HEK293T (cell line): ENCODE measurements around the gene DOCK10.

Experiments
- CTCF ChIA-PET: fragments of 350-600 bp; formaldehyde crosslinking; extraction: SDS; loops from one replicate; lab custom pipeline; 2021; ENCODE audit warnings: antibody characterized with exemption, inconsistent platforms; lab: Yijun Ruan, JAX
- POLR2A ChIA-PET: fragments of 350-600 bp; formaldehyde crosslinking; extraction: SDS; loops from one replicate; lab custom pipeline; 2020; ENCODE audit warnings: antibody characterized with exemption, inconsistent platforms; lab: Yijun Ruan, JAX
- DNase-seq: peaks from one replicate; pipeline ENCODE4 v3.0.0; 2012; ENCODE audit warnings: mixed read lengths; ENCODE audit errors: extremely low spot score
- ARNT ChIP-seq: fragments of 450-650 bp; IDR thresholded peaks from 2 replicates; pipeline ENCODE4 v1.6.1; 2017; ENCODE audit warnings: mild to moderate bottlenecking
- BHLHE40 ChIP-seq: fragments of 450-650 bp; IDR thresholded peaks from 2 replicates; pipeline ENCODE4 v1.6.1; 2016; ENCODE audit warnings: mild to moderate bottlenecking, moderate library complexity, borderline replicate concordance
- CTBP1 ChIP-seq: fragments of 450-650 bp; IDR thresholded peaks from 2 replicates; pipeline ENCODE4 v1.6.1; 2016; ENCODE audit warnings: borderline replicate concordance
- ELF4 ChIP-seq: fragments of 450-650 bp; IDR thresholded peaks from 2 replicates; pipeline ENCODE4 v1.6.1; 2017; ENCODE audit warnings: antibody characterized with exemption
- FOXA1 ChIP-seq: fragments of 450-650 bp; IDR thresholded peaks from 2 replicates; pipeline ENCODE4 v1.6.1; 2016; ENCODE audit warnings: mild to moderate bottlenecking
- FOXK2 ChIP-seq: fragments of 450-650 bp; IDR thresholded peaks from 2 replicates; pipeline ENCODE4 v1.6.1; 2016; ENCODE audit warnings: mild to moderate bottlenecking
- FOXM1 ChIP-seq: fragments of 450-650 bp; IDR thresholded peaks from 2 replicates; pipeline ENCODE4 v1.6.1; 2017; ENCODE audit warnings: mild to moderate bottlenecking, borderline replicate concordance
- HDGF ChIP-seq: fragments of 450-650 bp; IDR thresholded peaks from 2 replicates; pipeline ENCODE4 v1.6.1; 2017; ENCODE audit warnings: antibody characterized with exemption, borderline replicate concordance
- L3MBTL2 ChIP-seq: fragments of 450-650 bp; conservative IDR thresholded peaks from 2 replicates; pipeline ENCODE4 v1.6.1; 2016; ENCODE audit warnings: mild to moderate bottlenecking
- LEF1 ChIP-seq: fragments of 450-650 bp; IDR thresholded peaks from 2 replicates; pipeline ENCODE4 v1.6.1; 2017; ENCODE audit warnings: mild to moderate bottlenecking, borderline replicate concordance
- NFRKB ChIP-seq: fragments of 450-650 bp; IDR thresholded peaks from 2 replicates; pipeline ENCODE4 v1.6.1; 2016; ENCODE audit warnings: mild to moderate bottlenecking, moderate library complexity
- PKNOX1 ChIP-seq: fragments of 450-650 bp; IDR thresholded peaks from 2 replicates; pipeline ENCODE4 v1.6.1; 2016
- SP1 ChIP-seq: fragments of 450-650 bp; IDR thresholded peaks from 2 replicates; pipeline ENCODE4 v1.6.1; 2017
- SUZ12 ChIP-seq: fragments of 450-650 bp; IDR thresholded peaks from 2 replicates; pipeline ENCODE4 v1.6.1; 2016; ENCODE audit warnings: mild to moderate bottlenecking
- TARDBP ChIP-seq: fragments of 450-650 bp; IDR thresholded peaks from 2 replicates; pipeline ENCODE4 v1.6.1; 2016
- ZNF384 ChIP-seq: fragments of 450-650 bp; IDR thresholded peaks from 2 replicates; pipeline ENCODE4 v1.6.1; 2016

Gene DOCK10

DNA sequence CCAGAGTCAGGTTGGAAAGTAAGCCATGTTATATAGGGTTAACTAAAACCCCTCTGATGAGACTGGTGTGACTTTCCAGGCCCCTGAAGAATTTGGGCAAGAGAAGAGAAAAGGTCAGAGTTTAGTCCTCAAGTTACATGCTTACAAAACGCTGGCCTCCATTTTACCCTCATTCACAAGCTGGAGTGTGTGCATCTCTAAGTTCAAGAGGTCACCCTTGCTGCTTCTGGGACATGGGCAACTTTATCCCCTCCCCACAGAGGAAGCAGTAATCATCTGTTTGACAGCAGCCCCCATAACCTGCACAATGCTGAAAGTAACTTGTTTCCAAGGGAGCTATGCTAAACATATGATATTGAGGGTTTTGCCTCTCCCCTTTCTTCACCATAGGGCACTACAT, 240.9 kb downstream of the DOCK10 start:
- ChIA-PET CTCF (no interaction called here), POLR2A (no interaction called here)
- TF ChIP-seq TARDBP (no peak), CTBP1 (no peak), NFRKB (no peak), FOXA1 (no peak), ZNF384 (no peak), L3MBTL2 (no peak), LEF1 (no peak), ELF4 (no peak), HDGF (no peak), PKNOX1 (no peak), ARNT (no peak), SP1 (no peak), SUZ12 (no peak), FOXM1 (no peak), FOXK2 (no peak), BHLHE40 (no peak)
- no peak for DNase-seq

DNA sequence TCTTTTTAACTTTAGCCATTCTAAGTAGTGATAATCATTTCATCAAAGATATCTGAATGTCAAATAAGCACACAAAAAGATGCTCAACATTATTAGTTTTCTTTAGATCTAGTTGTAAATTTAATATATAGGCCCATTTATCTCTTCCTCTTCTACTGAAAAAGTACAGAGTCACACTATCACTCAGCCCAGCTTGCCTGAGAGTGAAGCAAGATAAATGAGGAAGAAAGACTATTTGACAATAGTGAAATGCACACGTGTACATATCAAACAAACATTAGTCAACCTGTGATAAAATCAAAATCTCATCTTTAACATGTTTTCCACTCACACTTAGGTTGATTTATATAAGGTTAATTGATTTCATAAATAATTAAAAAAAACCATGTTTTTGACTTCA, 242.6 kb downstream of the DOCK10 start:
- DNase-seq = no peak
- ChIA-PET CTCF (no interaction called here), POLR2A (no interaction called here)
- TF ChIP-seq CTBP1 (no peak), NFRKB (no peak), L3MBTL2 (no peak), PKNOX1 (no peak), FOXA1 (no peak), SP1 (no peak)

DNA sequence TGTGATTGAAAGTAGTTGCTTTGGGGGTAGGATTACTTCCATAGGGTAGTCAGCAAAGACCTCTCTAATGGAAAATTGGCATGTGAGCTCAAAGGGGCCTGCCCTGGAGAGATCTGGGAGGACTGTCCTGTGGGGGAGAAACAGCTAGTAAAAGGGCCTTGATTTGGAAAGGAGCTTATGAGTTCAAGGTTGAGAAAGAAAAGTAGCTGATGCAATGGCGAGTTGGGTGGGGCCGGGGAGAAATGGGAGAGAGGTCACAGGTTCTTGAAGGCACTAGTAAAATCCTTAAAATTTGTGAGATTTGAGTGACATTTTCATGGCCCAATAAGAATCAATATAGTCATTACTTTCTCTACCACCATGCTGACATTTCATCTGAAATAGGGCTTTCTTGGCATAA, 244.1 kb downstream of the DOCK10 start:
- ChIA-PET CTCF (no interaction called here), POLR2A (no interaction called here)
- TF ChIP-seq ARNT (no peak), TARDBP (no peak), CTBP1 (no peak), SP1 (no peak), FOXA1 (no peak), FOXK2 (no peak), ELF4 (no peak), L3MBTL2 (no peak), SUZ12 (no peak)
- no peak for DNase-seq

DNA sequence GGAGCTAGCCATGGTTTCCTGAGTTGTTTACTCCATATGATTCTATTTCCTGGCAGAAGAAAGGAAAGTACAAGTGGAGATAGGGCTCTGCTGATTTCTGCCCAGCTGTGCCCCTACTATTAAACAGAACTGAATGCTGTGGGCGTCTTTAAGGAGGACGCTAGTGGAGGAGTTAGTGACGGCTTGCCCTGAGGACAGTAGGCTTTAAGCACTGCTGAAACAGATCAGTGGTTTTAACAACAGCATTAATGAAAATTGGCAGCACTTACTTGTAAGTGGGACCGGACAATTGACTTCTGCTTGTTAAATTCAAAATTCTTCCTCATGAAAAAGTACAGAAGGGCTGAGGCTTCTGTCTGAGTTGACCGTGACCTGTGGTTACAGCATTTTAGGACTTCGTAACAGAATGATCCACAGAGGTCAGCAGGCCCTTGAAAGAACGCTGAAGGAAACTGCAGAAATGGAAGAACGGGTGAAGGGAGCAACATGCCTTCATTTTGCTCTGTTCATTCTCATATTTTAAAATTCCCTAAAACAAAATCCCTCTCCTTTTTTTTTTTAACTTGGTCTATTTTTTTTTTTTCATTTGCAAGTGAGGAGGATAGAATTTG, 245.5 kb downstream of the DOCK10 start:
- no peak for DNase-seq
- ChIA-PET CTCF (no interaction called here), POLR2A (no interaction called here)
- no peak for TF ChIP-seq BHLHE40
- TF ChIP-seq ZNF384 = no peak
- TF ChIP-seq L3MBTL2 = no peak
- TF ChIP-seq CTBP1 = no peak
- no peak for TF ChIP-seq ARNT
- no peak for TF ChIP-seq LEF1
- TF ChIP-seq SP1 = no peak
- no peak for TF ChIP-seq FOXA1
- TF ChIP-seq FOXM1 = no peak
- TF ChIP-seq HDGF = no peak
- no peak for TF ChIP-seq NFRKB
- no peak for TF ChIP-seq FOXK2
- no peak for TF ChIP-seq PKNOX1
- no peak for TF ChIP-seq SUZ12
- TF ChIP-seq TARDBP = no peak

- no peak for DNase-seq
- TF ChIP-seq CTBP1 (no peak), ZNF384 (no peak), PKNOX1 (no peak), SP1 (no peak), L3MBTL2 (no peak), TARDBP (no peak), FOXA1 (no peak), FOXK2 (no peak), BHLHE40 (no peak), HDGF (no peak), ARNT (no peak), ELF4 (no peak), SUZ12 (no peak), NFRKB (no peak), LEF1 (no peak), FOXM1 (no peak)
- CTCF ChIA-PET = no interaction called here
- POLR2A ChIA-PET = no interaction called here
Measured at GRCh38 chr2:224793946-224794345, 248.3 kb downstream of the DOCK10 start.

DNA sequence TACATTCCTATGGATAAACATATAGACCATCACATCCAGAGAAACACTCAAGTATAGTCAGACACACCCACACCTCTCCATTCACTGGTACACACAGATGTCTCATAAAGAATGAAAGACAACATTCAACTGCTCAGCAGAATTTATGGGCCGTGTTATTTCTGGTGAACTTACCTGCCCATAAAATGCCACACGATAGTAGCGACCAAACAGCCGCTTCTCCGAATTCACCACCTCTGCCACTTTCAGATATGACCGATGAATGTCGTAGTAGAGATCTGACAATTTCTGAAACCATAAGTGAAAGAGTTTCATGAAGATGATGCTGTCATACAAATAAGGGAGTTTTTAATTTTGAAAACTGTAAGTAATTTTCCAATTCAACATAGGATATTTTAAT, 255.4 kb downstream of the DOCK10 start:
- no peak for TF ChIP-seq ELF4
- TF ChIP-seq PKNOX1 = no peak
- TF ChIP-seq FOXA1 = no peak
- no peak for TF ChIP-seq FOXK2
- TF ChIP-seq ARNT = no peak
- TF ChIP-seq TARDBP = no peak
- TF ChIP-seq BHLHE40 = no peak
- DNase-seq = no peak
- POLR2A ChIA-PET = no interaction called here
- CTCF ChIA-PET = no interaction called here
